Measurements from ENCODE around the gene ANXA2. TPM values are rescaled to one million over a fixed set of nuclear protein-coding genes. Genes with fewer than 3 reads are reported as not detected.

ANXA2 gene
- total and polyA plus RNA-seq, 2 experiments from 2014 or later = 202 to 225 TPM

- Histone ChIP-seq H4K20me1 (replicated peaks; ENCODE audit: insufficient read depth) (no peaks in the 10 kb centered on the region; the same call in 1 of the 2 replicates), H3K9me2 (ENCODE audit: insufficient read depth) (no peaks in the 10 kb centered on the region), H3K4me2 (no peak overlapping the region), H3K27ac (ENCODE audit: low read depth) (no peak overlapping the region), H3K4me1 (ENCODE audit: insufficient read depth) (0 out of 2 replicates have a peak, but pooled peaks cover 3% of the 10 kb centered on the region), H3K79me2 (replicated peaks; ENCODE audit: insufficient read depth) (no peaks in the 10 kb centered on the region), H3K36me3 (ENCODE audit: insufficient read depth) (peaks cover 38% of the 10 kb centered on the region), H3K27me3 (ENCODE audit: insufficient read depth) (no peaks in the 10 kb centered on the region), H3K4me3 (no peak overlapping the region), H2AFZ (no peak overlapping the region), H3F3A (replicated peaks; ENCODE audit: low read depth) (no peaks in the 10 kb centered on the region)
- Mint-ChIP-seq H3K4me1 (peaks cover 11% of the 10 kb centered on the region), H3K27me3 (ENCODE audit: insufficient read depth, low read depth, poor library complexity) (no peaks in the 10 kb centered on the region), H3K4me3 (no peak overlapping the region), H3K27ac (no peak overlapping the region), H3K36me3 (ENCODE audit: low read depth) (peaks cover 41% of the 10 kb centered on the region), H3K9me3 (no peaks in the 10 kb centered on the region)
- DNase-seq (ENCODE audit: low spot score) (no peak), ATAC-seq (no peak)
- TF ChIP-seq ZNF331 (CRISPR knock-in tag; IDR thresholded peaks at IDR 0.05; ENCODE audit: low read depth) (no peak), CTCF (conservative IDR thresholded peaks at IDR 0.05; ENCODE audit: low read depth in 2 of 2) (no peak), EZH2phosphoT487 (IDR thresholded peaks at IDR 0.05; ENCODE audit: unreplicated experiment) (no peak), POLR2AphosphoS5 (IDR thresholded peaks at IDR 0.05; ENCODE audit: low read depth) (no peak), CREB1 (CRISPR knock-in tag; IDR thresholded peaks at IDR 0.05; ENCODE audit: low read depth) (no peak), ETS1 (IDR thresholded peaks at IDR 0.05) (no peak), NANOG (IDR thresholded peaks at IDR 0.05; ENCODE audit: borderline replicate concordance) (no peak), JUNB (IDR thresholded peaks at IDR 0.05; ENCODE audit: unreplicated experiment) (no peak), STAT1 (IDR thresholded peaks at IDR 0.05; ENCODE audit: unreplicated experiment) (no peak), ZNF114 (CRISPR knock-in tag; IDR thresholded peaks at IDR 0.05) (no peak), EZH2 (IDR thresholded peaks at IDR 0.05; ENCODE audit: low read depth, unreplicated experiment) (no peak), ZNF462 (CRISPR knock-in tag; IDR thresholded peaks at IDR 0.05) (no peak), REST (IDR thresholded peaks at IDR 0.05; ENCODE audit: unreplicated experiment) (no peak)
These were observed 47.7 kb downstream of the ANXA2 start for GRCh38 chr15:60350108-60350507.

All from GM23338 (cell line).